SHP77 treated with DMSO at 0.1 percent for 48 hours (cell line): Measurements from ENCODE around the gene TMSB4Y.

Experiments used
- DNase-seq: peaks from one replicate; lab custom pipeline; 2025; lab: John Stamatoyannopoulos, UW

TMSB4Y gene

GRCh38 chrY:13703568-13703968, at the start of gene TMSB4Y:
TSS of gene TMSB4Y (plus strand) at chrY:13703899.
- DNase-seq = no peak

GRCh38 chrY:13664162-13664561, 39.5 kb upstream of the TMSB4Y start:
- no peak for DNase-seq

DNA sequence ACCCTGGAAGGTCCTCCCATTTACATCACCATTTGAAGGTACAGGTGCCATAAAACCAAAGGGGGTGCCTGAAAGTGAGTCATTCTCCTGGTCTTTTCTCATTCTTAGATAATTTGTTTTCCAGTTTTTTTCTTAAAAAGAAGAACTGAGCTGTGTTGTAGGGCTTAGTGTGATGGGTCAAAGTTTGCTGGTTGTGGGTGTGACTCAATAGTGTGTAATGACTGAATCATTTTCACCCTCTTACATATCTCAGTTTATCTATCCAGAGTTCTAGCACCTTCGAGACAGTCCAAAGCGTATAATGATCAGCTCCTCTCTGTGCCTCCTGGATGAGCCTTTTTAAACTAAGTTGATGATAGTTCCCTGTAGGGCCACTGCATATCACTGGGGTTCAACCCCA, 32.6 kb upstream of the TMSB4Y start:
- no peak for DNase-seq

GRCh38 chrY:13702276-13702675, 1.4 kb upstream of the TMSB4Y start:
- no peak for DNase-seq

- DNase-seq = no peak
These were observed 627 bp downstream of the TMSB4Y start for GRCh38 chrY:13704121-13704930.

DNA sequence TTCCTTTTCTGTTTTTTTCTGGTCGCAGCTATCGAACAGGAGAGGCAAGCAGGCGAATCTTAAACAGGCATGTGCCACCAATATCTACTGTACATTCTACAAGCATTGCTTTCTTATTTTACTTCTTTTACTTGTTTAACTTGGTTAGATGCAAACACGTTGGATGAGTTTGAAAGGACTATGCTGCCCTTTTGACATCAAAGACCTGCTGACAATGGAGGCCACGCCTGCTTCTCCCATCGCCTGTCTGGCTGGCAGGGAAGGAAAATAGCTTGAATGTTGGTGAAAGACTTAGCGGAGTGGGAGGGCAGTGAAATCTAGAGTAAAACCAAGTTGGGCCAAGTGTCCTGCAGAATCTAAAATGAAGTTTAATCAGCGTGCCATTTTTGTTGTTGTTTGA, 1.5 kb downstream of the TMSB4Y start:
- DNase-seq = no peak

GRCh38 chrY:13708038-13708437, 4.3 kb downstream of the TMSB4Y start:
- no peak for DNase-seq

DNA sequence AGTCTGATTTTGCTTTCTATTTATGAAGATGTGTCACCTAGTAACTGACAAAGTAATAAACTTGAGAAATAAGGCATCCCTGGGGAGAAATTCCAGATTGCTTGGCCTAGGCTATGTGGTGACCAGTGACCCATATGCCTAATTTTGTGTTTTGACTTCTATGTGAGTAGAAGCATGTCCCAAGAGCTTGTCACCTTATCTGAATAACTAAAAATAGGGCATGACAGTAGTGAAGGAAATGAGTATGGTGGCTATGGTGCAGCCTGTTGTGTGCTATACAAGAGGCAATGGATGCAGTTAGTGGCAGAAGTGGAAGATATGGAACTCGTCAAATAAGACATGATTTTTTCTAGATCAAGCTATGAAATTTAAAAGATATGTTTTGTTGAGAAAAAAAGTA, 15.3 kb downstream of the TMSB4Y start:
- DNase-seq = no peak

DNA sequence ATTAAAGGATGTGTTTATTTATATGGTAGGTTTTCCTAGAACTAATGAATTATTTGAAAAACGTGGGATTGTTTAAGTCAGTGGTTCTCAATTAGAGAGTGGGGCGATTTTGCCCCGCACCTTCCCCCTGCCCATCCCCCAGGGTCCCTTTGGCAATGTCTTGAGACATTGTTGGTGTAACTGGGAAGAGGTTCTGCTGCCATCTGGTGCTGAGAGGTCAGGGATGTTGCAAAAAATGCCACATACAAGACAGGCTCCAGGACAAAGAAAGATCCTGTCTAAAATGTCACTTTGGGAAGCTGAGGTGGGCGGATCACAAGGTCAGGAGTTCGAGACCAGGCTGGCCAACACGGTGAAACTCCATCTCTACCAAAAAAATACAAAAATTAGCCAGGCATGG, 25.8 kb downstream of the TMSB4Y start:
- no peak for DNase-seq

DNA sequence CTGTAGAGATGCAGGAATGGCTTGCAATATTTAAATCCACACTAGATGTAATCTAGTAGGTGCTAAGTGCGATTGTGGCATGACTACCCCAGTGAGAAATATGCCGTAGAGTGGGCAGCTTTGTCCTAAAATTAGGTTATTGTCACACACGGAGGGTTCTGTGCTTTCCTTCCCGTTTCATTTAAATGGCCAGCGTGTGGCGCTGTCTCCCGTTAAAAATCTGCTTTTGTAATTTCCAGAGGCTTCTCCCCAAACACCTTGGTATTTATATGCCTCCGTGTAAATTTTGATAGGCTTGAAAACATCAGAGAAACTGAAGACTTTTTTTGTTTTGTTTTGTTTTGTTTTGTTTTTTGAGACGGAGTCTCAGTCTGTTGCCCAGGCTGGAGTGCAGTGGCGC, 34.9 kb downstream of the TMSB4Y start:
- no peak for DNase-seq

- DNase-seq = no peak
These were observed 47.8 kb downstream of the TMSB4Y start for GRCh38 chrY:13751289-13752071.

DNA sequence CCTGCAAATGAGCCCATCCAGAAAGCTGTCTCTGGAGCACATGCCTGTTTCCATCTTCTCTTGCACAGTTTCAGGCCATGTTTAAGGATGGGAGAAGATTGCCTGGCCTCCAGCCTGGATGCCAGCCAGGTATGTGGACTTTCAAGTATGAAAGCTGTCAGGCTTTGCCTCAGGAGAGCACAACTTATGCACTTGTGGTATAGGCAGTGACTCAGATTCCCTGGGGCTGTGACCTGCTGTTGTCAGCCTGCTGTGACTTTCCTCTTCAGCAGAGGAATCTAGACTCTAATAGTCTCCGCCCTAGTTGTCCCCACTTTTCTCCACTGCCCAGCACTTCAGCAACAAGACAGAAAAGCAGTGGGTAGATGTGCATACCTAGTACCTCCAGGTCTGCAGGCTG, 51.0 kb downstream of the TMSB4Y start:
- no peak for DNase-seq
